ENCODE measurements around the gene PRDX2.

PRDX2 gene

DNA sequence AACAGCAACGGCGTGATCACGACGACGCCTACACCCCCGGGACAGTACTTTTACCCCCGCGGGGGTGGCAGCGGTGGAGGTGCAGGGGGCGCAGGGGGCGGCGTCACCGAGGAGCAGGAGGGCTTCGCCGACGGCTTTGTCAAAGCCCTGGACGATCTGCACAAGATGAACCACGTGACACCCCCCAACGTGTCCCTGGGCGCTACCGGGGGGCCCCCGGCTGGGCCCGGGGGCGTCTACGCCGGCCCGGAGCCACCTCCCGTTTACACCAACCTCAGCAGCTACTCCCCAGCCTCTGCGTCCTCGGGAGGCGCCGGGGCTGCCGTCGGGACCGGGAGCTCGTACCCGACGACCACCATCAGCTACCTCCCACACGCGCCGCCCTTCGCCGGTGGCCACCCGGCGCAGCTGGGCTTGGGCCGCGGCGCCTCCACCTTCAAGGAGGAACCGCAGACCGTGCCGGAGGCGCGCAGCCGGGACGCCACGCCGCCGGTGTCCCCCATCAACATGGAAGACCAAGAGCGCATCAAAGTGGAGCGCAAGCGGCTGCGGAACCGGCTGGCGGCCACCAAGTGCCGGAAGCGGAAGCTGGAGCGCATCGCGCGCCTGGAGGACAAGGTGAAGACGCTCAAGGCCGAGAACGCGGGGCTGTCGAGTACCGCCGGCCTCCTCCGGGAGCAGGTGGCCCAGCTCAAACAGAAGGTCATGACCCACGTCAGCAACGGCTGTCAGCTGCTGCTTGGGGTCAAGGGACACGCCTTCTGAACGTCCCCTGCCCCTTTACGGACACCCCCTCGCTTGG lies 9.3 kb downstream of the PRDX2 start:
- peak; percentile 57 for DNase-seq

DNA sequence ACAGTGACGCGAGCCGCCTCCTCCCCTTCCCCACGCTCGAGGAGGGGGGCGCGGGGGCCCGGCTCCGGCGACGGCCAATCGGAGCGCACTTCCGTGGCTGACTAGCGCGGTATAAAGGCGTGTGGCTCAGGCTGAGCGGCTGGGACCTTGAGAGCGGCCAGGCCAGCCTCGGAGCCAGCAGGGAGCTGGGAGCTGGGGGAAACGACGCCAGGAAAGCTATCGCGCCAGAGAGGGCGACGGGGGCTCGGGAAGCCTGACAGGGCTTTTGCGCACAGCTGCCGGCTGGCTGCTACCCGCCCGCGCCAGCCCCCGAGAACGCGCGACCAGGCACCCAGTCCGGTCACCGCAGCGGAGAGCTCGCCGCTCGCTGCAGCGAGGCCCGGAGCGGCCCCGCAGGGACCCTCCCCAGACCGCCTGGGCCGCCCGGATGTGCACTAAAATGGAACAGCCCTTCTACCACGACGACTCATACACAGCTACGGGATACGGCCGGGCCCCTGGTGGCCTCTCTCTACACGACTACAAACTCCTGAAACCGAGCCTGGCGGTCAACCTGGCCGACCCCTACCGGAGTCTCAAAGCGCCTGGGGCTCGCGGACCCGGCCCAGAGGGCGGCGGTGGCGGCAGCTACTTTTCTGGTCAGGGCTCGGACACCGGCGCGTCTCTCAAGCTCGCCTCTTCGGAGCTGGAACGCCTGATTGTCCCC lies 10.1 kb downstream of the PRDX2 start, which contains the start of gene JUNB:
Gene JUNB (plus strand): TSS at position 142 of the 706 bp plus-strand sequence. CDS start 286 bp downstream, at position 428.
- DNase-seq: peak; percentile 97

GRCh38 chr19:12790628-12791344 lies 10.8 kb downstream of the PRDX2 start:
- no peak for DNase-seq

DNA sequence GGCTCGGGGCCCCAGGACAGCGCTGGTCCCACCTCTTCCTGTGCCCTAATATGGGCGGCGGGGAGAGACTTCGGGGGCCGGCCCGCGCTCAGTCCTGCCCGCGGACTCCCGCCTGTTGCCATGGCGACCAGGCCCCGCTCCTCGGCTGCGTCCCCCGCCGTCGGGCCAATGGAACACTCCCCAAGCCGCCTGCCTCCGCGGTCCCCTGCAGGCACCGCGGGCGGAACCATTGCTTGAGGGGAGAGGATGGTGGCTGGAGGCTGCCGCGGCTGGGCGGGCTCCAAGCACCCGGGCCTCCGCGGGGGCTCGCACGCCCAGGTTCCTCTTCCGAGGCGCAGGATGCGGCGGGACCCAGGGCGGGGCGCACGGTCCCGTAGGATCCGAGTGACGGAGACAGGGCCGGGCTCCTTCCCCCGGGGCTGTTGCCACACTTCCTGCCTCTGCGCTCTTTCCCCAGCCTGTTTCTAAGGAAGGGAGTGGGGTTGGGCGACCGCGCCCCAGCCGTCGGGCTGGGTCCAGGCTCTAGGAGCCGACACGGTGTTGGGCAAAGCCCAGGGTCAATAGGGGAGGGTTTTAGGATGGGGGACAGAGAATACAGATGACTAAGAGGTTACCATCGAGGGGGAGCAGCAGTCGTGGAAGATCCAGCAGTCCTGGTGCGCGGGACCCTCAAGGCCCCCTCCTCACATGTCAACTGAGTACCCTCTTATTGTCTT lies 11.5 kb downstream of the PRDX2 start:
- DNase-seq: peak; percentile 98

DNA sequence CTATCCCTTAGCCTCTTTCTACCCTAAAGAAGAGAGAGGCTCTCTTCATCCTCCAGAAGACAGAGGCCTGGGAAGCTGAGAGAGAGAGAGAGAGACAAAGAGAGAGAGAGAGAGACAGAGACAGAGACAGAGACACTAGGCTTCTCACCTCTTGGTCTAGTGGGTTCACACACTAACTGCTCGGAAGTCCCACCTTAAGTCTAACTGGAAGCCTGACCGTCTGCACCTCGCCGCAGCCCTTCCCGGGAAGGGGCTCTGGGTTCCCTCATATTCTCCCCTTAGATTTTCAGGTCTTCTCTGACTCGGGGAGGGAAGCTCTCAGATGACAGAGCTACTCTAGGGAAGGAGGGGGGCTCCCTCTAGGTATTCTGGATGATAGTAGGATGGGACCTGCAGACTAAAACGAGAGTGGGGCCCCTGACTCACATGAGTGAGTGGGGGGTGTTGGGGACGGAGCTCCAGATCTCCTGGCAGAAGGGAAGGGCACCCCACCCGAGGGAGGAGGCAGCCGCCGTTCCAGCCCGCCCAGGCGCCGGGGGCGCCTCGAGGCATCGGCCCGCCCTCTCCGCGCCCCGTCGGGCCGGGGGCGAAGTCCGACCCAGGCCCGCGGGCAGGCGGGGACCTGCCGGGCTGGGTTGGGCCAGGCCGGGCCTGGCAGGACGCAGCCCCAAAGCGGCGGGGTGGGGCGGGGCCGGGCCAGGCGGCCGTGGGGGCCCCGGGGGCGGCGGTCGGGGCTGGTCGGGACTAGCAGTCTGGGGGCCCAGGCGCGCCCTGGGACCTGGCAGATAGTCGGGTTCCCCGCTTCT lies 12.3 kb downstream of the PRDX2 start:
- DNase-seq: no peak

DNA sequence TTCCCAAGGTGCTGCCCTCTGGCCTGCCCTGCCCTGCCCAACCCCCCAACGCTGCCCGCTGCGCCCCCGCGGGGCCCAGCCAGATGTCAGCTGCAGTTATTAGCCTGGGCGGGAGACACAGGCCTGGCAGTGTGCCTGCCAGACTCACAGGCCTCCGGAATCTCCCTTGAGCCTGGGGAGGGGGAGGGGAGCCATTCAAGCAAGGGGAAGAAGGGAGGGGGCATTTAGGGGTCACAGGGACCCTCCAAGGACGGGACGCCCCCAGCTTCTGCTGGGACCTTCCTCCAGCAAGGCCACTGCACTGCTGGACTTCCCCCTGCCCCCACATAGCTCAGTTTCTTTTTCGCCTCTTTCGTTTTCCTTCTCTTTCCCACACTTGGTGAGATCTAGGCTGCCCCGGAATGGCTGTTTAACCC lies 12.9 kb downstream of the PRDX2 start:
- peak; percentile 77 for DNase-seq

GRCh38 chr19:12788042-12788681 lies 13.4 kb downstream of the PRDX2 start:
- no peak for DNase-seq

- DNase-seq: no peak
Measured at GRCh38 chr19:12787458-12787857, 14.1 kb downstream of the PRDX2 start.

GRCh38 chr19:12786952-12787351 lies 14.6 kb downstream of the PRDX2 start:
- no peak for DNase-seq

DNA sequence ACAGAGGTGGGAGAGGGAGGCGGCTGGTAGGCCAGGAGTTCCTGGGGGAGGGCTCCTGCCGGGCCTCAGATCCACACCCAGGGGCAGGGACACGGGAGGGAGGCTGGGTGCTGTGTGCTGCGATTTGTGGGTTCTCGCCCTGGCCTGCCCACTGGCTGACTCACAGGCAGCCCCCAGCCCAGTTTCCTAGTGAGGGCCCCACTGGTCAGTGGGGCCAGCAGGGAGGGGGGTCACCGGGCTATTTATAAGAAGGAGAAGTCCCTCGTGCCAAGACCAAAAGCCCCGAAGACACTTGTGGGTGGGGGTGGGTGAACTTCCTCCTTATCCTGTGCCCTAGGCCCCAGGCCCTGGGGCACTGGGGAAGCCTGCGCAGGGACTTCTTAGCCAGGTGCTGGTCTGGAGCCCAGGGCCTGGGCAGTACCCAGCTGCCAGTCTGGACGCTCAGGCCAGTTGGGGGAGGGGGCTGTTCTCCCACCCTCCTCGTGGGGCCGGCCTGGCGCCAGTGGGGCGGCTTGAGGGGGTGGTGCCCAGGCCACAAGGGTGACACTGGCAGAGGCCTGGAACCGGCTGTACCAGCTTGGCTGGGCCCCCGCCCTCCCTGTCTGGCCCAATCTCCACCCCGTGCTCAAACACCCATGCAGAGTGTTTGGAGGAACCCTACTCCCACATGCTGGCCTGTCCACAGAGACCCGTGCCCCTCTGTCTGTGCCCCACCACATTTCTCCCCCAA lies 15.3 kb downstream of the PRDX2 start:
- DNase-seq: no peak

DNA sequence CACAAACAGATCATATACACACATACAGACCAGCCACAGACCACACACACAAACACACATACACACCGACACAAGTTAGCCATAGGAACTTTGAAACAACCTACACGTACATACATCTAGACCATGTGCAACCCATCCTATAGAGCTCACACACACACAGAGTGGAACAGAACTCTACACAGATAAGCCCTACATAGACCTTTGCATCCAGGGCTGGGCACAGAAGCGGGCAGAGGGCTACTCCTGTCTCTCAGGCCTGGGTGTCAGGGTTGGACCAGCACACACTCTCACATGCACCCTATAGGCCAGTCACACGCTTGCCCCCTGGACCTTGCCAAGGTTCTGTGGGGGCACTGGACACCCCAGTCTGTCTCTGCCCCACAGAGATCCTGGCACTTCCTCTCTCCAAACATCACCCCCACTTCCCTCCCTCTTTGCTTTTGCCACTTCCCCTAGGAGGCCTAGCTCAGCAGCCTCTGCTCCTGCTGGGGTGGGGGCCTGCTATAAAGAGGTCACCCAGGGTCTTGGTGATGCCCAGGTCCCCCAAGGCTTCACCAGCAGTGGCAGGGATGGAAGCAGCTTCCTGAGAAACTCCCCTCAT lies 16.1 kb downstream of the PRDX2 start:
- no peak for DNase-seq

DNA sequence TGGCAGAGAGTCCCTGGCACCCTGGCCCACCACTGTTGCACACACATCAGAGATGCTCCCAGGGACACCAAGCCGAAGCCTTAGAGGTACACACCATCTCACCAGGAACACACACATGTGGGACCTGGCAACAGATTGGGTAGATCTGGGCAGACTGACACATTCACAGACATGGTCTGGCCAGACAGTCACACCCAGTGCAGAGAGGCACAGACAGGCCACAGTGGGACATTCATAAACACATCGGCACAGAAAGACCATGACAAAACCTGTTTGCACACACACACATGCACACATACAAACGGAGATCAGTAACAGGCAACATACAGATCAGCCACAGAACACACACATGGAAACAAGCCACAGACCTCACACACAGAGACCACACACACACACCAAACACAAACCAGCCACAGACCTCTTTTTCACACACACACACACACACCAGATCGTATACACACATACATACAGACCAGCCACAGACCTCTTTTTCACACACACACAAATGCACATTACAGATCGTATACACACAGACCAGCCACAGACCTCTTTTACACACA lies 16.6 kb downstream of the PRDX2 start:
- no peak for DNase-seq

DNA sequence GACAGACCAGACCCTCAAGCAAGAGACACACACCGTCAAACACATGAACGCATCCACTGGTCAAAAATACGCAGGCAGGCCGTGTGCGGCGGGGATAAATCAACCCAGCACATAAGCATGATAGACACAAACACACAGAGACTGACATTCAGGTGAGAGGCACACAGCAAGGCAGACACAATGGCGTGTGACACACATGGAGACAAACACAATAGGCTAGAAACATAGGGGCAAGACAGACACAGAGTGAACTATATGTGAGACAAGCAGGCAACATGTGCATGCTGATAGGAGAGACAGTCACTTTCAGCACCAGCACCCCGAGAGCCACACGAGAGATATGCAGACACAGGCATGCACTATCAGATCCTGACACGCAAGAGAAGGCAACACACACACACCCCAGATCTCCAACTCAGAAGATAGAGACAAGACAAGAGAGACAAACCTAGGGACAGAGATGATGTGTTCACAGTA lies 17.2 kb downstream of the PRDX2 start:
- DNase-seq: no peak

DNA sequence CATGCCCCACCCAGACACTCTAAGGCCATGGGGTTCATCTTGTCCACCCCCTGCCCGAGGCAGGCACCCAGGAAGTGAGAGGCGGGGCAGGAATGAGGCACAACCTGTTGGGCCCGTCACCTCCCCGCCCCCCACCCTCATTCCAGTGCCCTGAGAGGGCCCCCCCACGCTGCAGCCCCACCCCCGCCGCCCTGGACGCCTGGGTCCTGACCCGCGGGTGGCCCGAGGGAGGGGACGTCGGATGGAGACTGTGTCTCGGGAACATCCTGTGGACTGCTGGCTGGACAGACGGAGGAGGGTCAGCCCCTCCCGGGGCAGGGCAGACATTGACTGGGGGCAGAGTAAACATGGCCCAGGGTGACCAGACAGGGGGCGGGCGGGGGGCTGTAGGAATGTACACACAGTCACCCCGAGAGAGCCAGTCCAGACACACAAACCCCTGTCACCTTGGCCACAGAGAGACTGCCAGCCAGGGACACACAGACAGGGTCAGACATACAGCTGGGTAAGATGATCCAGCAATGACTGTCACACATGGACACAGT lies 17.7 kb downstream of the PRDX2 start:
- no peak for DNase-seq

GRCh38 chr19:12783291-12783848 lies 18.2 kb downstream of the PRDX2 start:
- peak; percentile 69 for DNase-seq

- DNase-seq: peak; percentile 89
Measured at GRCh38 chr19:12782424-12783290, 18.9 kb downstream of the PRDX2 start.

- no peak for DNase-seq
Measured at GRCh38 chr19:12782174-12782423, 19.5 kb downstream of the PRDX2 start.
